Left ventricle myocardium inferior (tissue), 1 donor: ENCODE results near the gene TNIK. TPM values are rescaled to one million over a fixed set of nuclear protein-coding genes. Genes with fewer than 3 reads are reported as not detected.
"Not testable (repeated sequence)": the region's sequence is repeated elsewhere in the genome, so short reads cannot be mapped to it uniquely, and the experiment has no call there.

ENCODE experiments used
- DNase-seq: peaks from one replicate; pipeline ENCODE4 v3.0.0-alpha.2; 2020
- H3K27ac ChIP-seq: fragments of 200-600 bp; replicated peaks from 2 replicates; pipeline ENCODE4 v1.8.0; 2021
- H3K27me3 ChIP-seq: fragments of 200-600 bp; 2 replicates; pipeline ENCODE4 v1.8.0; 2021; ENCODE audit warnings: low read depth
- H3K36me3 ChIP-seq: fragments of 200-600 bp; 2 replicates; pipeline ENCODE4 v1.8.0; 2021
- H3K4me1 ChIP-seq: fragments of 200-600 bp; 2 replicates; pipeline ENCODE4 v1.8.0; 2021
- H3K4me3 ChIP-seq: fragments of 200-600 bp; 2 replicates; pipeline ENCODE4 v1.8.0; 2021; ENCODE audit warnings: mild to moderate bottlenecking, moderate library complexity
- H3K9me3 ChIP-seq: fragments of 200-600 bp; replicated peaks from 2 replicates; pipeline ENCODE4 v1.8.0; 2021
- CTCF ChIP-seq: fragments of 200-600 bp; IDR thresholded peaks from 2 replicates; pipeline ENCODE4 v1.8.0; 2021; ENCODE audit warnings: antibody characterized with exemption, mild to moderate bottlenecking, borderline replicate concordance
- intact Hi-C: fragments of 100-400 bp; cut with micrococcal nuclease; formaldehyde crosslinking; loops from one replicate; pipeline ENCODE4 v1.11.0; 2022
- total RNA-seq: library from RNA; stranded (reverse); fragmentation: NEBNext Ultra II Directional; extraction: Animal tissue kit (Norgen Biotek cat#: 25700); gene quantifications from one replicate; pipeline ENCODE4 v1.2.1, GENCODE V29; 2021
- donor health status: DM: no; HTN: yes; CAD: no; lungs with severe emphysema.

TNIK gene
- total RNA-seq, 1 donor from 2014 or later: 28.6 TPM

DNA sequence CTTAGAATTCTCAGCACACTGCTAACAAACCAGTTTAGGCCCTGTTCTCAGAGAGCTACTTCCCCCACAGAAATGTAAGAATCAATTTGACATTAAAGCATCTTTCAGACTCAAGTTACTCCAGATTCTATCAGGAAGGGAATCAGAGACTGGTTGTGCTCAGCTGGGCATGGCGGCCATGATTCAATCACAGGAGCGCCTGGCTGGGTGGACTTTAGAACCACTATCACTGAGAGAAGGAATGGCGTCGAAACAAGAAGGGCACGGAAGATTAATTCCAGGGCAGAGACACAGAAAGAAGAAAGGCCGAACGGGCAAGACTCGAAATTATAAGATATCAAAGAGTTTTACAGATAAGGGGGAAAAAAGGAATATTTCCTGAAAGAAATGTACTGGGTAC lies 6.2 kb downstream of the TNIK start:
- no peaks in the 10 kb centered on the region for H3K36me3 ChIP-seq
- TF ChIP-seq CTCF: no peak
- peaks cover 67% of the 10 kb centered on the region for H3K4me1 ChIP-seq
- intact Hi-C loops: loop anchor here (10.0 kb wide), 1 partner anchor 259 kb away; no protein-coding TSS in a partner anchor
- H3K27ac ChIP-seq: no peak overlapping the region
- H3K9me3 ChIP-seq: no peaks in the 10 kb centered on the region
- no peak for DNase-seq
- no peaks in the 10 kb centered on the region for H3K27me3 ChIP-seq
- no peak overlapping the region for H3K4me3 ChIP-seq

- no peak overlapping the region for H3K4me3 ChIP-seq
- H3K27ac ChIP-seq: peak overlapping the region; percentile 10
- intact Hi-C loops: loop anchor here (10.0 kb wide), 1 partner anchor 259 kb away; no protein-coding TSS in a partner anchor
- no peak for DNase-seq
- H3K9me3 ChIP-seq: no peaks in the 10 kb centered on the region
- H3K4me1 ChIP-seq: peaks cover 60% of the 10 kb centered on the region
- no peaks in the 10 kb centered on the region for H3K27me3 ChIP-seq
- peak; percentile 16 for TF ChIP-seq CTCF
- H3K36me3 ChIP-seq: no peaks in the 10 kb centered on the region
These were observed 6.9 kb downstream of the TNIK start for GRCh38 chr3:171453180-171453886.

DNA sequence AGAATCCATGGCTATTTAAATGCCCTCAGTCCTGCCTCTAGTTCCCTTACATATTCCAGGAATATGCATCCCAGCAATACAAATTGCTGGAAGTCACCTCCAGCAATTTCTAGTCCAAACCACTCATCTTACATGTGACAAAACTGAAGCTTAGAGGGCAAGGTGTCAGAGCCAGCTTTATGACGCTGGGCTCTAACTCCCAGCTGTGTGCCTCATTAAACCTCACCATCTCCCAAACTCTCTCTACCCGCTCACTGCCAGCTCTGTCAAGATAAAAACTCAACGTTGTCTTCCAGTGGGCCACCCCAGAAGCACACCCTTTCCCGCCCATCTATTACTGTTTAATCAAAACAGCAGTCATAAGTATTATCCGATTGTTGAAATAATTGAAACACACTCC lies 7.9 kb downstream of the TNIK start:
- Histone ChIP-seq H3K9me3 (no peaks in the 10 kb centered on the region), H3K4me3 (no peak overlapping the region), H3K27me3 (no peaks in the 10 kb centered on the region), H3K4me1 (peaks cover 53% of the 10 kb centered on the region), H3K27ac (peak overlapping the region; percentile 28), H3K36me3 (no peaks in the 10 kb centered on the region)
- no peak for DNase-seq
- intact Hi-C loops: loop anchor here (10.0 kb wide), 1 partner anchor 258 kb away; no protein-coding TSS in a partner anchor
- no peak for TF ChIP-seq CTCF

- intact Hi-C loops: loop anchor here (10.0 kb wide), 1 partner anchor 257 kb away; no protein-coding TSS in a partner anchor
- TF ChIP-seq CTCF: no peak
- Histone ChIP-seq H3K4me3 (no peak overlapping the region), H3K27me3 (no peaks in the 10 kb centered on the region), H3K9me3 (no peaks in the 10 kb centered on the region), H3K36me3 (no peaks in the 10 kb centered on the region), H3K27ac (peak overlapping the region; percentile 28), H3K4me1 (peaks cover 50% of the 10 kb centered on the region)
- DNase-seq: no peak
These were observed 8.3 kb downstream of the TNIK start for GRCh38 chr3:171451915-171452314.

DNA sequence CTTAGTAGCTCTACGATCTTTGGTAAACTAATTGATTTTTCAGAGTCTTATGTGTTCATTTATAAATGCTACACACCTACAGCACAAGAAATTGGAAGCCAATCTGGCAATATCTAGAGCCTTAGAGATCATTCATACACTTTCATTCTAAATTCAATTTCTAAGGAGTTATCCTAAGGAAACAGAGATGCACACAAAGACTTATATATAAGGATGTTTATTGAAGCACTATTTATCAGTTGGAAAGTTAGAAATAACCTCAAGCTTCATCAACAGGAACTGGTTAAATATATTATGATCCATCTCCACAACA lies 12.7 kb downstream of the TNIK start:
- intact Hi-C loops: not testable (repeated sequence)

GRCh38 chr3:171446801-171447578 lies 13.2 kb downstream of the TNIK start:
- H3K27me3 ChIP-seq: no peaks in the 10 kb centered on the region
- intact Hi-C loops: no loop called here
- TF ChIP-seq CTCF: no peak
- DNase-seq: no peak
- H3K36me3 ChIP-seq: no peaks in the 10 kb centered on the region
- H3K4me1 ChIP-seq: peaks cover 41% of the 10 kb centered on the region
- no peak overlapping the region for H3K27ac ChIP-seq
- no peak overlapping the region for H3K4me3 ChIP-seq
- no peaks in the 10 kb centered on the region for H3K9me3 ChIP-seq

More for the DNA sequence above, 12.7 kb downstream of the TNIK start:
- not testable (repeated sequence) for H3K9me3 ChIP-seq, H3K36me3 ChIP-seq, H3K4me3 ChIP-seq, H3K27me3 ChIP-seq, H3K27ac ChIP-seq, DNase-seq
- H3K4me1 ChIP-seq: peaks cover 40% of the 10 kb centered on the region
